Activated CD8-positive, alpha-beta memory T cell treated with anti-CD3 and anti-CD28 coated beads for 4 hours (primary cell): ENCODE data around the gene GPRC5D.

ENCODE experiments used
- DNase-seq, 2 donors: peaks; one replicate each; pipeline ENCODE4 v3.0.0-alpha.2; 2020; ENCODE audit warnings: low read depth in 2 of 2

Gene GPRC5D

DNA sequence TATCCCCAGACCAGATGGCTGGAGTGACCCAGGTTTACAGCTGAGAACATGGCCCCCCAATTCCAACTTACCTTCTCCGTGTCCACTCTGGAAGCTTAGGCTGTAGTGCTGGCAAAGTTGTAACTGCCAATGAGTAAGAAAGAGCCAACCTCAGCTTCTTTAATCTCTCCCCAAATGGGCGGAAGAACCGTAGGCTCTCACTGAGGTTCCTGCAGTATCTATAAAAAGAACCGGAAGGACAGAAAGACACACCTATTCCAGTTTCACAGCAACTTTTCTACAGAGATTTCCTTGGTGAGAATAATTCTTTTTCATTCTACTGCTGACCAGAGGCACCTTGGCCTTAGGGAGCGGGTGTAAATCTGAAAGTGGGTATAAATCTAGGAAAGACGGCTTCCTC, at the start of gene GPRC5D:
Gene GPRC5D, minus strand, starts transcription at position 135 of the 400 bp plus-strand sequence. CDS start 1,786 bp downstream, outside the sequence.
- DNase-seq: no peak

DNA sequence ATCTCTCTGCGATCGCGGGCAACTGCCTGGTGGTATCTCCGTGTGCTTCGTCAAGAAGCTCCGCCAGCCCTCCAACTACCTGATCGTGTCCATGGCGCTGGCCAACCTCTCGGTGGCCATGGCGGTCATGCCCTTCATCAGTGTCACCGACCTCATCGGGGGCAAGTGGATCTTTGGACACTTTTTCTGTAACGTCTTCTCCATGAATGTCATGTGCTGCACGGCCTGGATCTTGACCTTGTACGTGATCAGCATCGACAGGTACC, 49.7 kb upstream of the GPRC5D start:
- DNase-seq: no peak

GRCh38 chr12:13000925-13001774, 49.2 kb upstream of the GPRC5D start:
- peak in 1 of 2 donors; percentile 1 for DNase-seq

- no peak for DNase-seq
Measured at GRCh38 chr12:13000616-13000924, 48.6 kb upstream of the GPRC5D start.

- peak; percentile 90 to 91 for DNase-seq
Measured at GRCh38 chr12:12999959-13000615, 48.1 kb upstream of the GPRC5D start, which contains the start of gene HEBP1. Gene HEBP1 (minus strand): TSS chr12:13000265. CDS start chr12:13000114, 151 bp downstream.

- no peak for DNase-seq
Measured at GRCh38 chr12:12999271-12999958, 47.4 kb upstream of the GPRC5D start.

DNA sequence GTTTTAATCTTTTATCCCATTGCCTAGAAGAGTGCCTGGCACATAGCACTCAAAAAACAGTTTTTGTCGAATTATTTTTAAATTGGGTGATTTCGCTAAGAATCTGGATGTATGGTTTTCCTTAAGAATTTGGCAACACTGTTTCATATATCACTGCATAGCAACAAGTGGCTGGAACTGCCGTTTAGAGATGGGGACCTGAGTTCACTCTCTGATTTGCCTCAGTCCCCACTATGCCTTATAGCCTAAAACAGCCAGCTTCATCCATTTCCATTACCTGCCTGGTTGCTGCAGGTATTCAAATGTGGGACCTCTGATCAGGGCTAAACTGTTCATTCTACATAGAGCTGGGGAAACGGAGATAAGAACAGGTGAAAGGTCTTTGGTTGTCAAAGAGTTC, 46.3 kb upstream of the GPRC5D start:
- DNase-seq: no peak

- DNase-seq: no peak
Measured at GRCh38 chr12:12997734-12998133, 45.8 kb upstream of the GPRC5D start.

- DNase-seq: no peak
Measured at GRCh38 chr12:12997156-12997555, 45.2 kb upstream of the GPRC5D start.

- DNase-seq: no peak
Measured at GRCh38 chr12:12996209-12996608, 44.2 kb upstream of the GPRC5D start.

GRCh38 chr12:12995088-12995487, 43.1 kb upstream of the GPRC5D start:
- DNase-seq: no peak

- no peak for DNase-seq
Measured at GRCh38 chr12:12993367-12993766, 41.4 kb upstream of the GPRC5D start.

- DNase-seq: no peak
Measured at GRCh38 chr12:12992418-12993130, 40.6 kb upstream of the GPRC5D start.

DNA sequence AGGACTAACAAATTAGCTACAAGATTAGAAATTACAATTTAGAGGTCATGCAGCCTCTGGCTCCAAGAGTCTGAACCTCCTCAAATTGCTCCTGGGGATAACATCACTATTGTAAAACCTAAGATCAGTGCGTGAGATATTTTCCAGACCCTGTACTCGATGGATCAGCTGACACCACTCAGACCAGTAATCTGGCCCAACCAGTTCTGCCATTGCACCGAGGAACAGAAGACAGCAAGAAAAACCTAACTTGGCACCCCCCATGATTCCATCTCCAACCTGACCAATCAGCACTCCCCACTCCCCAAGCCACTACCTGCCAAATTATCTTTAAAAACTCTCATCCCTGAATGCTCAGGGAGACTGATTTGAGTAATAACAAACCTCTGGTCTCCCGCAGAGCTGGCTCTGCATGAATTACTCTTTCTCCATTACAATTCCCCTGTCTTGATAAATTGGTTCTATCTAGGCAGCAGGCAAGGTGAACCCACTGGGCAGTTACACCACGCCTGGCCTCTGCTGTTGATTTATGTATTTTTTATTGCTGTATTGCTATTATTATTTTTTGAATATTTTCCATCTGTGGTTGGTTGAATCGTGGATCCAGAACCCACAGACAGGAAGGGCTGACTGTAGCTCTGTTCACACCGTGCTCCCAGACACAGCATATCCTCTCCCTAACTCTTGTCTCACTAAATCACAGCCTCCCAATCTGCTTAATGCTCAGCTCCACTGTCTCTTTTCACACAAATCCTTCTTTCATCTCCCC, 38.9 kb upstream of the GPRC5D start:
- DNase-seq: no peak

DNA sequence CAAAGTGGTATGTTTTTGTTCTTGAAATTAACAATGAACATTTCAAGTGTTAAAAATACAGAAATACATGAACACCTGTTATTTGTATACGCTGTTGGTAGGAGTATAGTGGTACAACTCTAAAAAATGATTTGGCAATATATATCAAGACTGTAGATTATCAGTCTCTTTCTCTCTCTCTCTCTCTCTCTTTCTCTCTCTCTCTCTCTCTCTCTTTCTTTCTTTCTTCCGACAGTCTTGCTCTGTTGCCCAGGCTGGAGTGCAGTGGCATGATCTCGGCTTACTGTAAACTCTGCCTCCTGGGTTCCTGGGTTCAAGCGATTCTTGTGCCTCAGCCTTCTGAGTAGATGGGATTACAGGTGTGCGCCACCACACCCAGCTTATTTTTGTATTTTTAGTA, 35.5 kb upstream of the GPRC5D start:
- DNase-seq: no peak

GRCh38 chr12:12986775-12987331, 34.9 kb upstream of the GPRC5D start:
- no peak for DNase-seq

- no peak for DNase-seq
Measured at GRCh38 chr12:12985817-12986408, 33.9 kb upstream of the GPRC5D start.

GRCh38 chr12:12984149-12984548, 32.2 kb upstream of the GPRC5D start:
- no peak for DNase-seq

GRCh38 chr12:12983420-12984035, 31.6 kb upstream of the GPRC5D start:
- no peak for DNase-seq

DNA sequence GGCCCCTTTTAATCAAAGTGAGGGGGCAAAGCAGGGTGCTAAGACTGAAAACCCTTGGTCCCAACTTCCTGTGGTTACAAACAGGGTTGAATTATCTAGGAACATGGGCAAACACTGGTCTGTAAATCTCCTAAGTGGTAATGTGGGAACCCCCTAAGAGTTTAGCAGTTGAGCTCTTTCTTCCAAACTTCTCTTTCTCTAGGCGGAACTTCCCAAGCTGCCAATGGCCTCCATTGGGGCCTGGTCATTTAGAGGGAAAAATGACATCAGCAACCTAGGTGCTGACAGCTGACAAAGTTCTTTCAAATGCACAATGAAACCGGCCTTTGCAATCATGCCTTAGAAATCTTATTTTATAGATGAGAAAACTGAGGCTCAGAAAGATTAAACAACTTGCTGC, 30.4 kb upstream of the GPRC5D start:
- DNase-seq: no peak
